Measurements from ENCODE around the gene PGAP1. TPM values are rescaled to one million over a fixed set of nuclear protein-coding genes. Genes with fewer than 3 reads are reported as not detected.
A peak's percentile ranks its signal among the peaks of the same experiment; 100 is the strongest.

PGAP1 gene
- total RNA-seq, 1 experiment from 2014 or later, result 29.4 TPM

GRCh38 chr2:196974970-196975369 lies 48.5 kb upstream of the PGAP1 start:
- no peak for ATAC-seq
- ChIA-PET CTCF (no interaction called here), POLR2A (no interaction called here)
- TF ChIP-seq RELA (CRISPR knock-in tag; IDR thresholded peaks at IDR 0.05; ENCODE audit: borderline replicate concordance) (no peak), ZMAT4 (CRISPR knock-in tag; IDR thresholded peaks at IDR 0.05) (no peak), SP1 (CRISPR knock-in tag; conservative IDR thresholded peaks at IDR 0.05) (no peak), AR (CRISPR knock-in tag; IDR thresholded peaks at IDR 0.05) (no peak), ZNF416 (CRISPR knock-in tag; IDR thresholded peaks at IDR 0.05) (no peak), ZNF423 (CRISPR knock-in tag; IDR thresholded peaks at IDR 0.05) (no peak), ZNF671 (CRISPR knock-in tag; IDR thresholded peaks at IDR 0.05) (no peak), ZNF138 (CRISPR knock-in tag; conservative IDR thresholded peaks at IDR 0.05) (no peak), CBFB (CRISPR knock-in tag; IDR thresholded peaks at IDR 0.05; ENCODE audit: low read depth) (no peak), JUN (CRISPR knock-in tag; IDR thresholded peaks at IDR 0.05) (no peak), ATF6 (CRISPR knock-in tag; IDR thresholded peaks at IDR 0.05) (no peak)
- H3K4me1 Mint-ChIP-seq, result peaks cover 7% of the 10 kb centered on the region
- no peaks in the 10 kb centered on the region for H3K36me3 Mint-ChIP-seq
- DNase-seq (ENCODE audit: low spot score), result no peak
- H3K9me3 Mint-ChIP-seq, result no peaks in the 10 kb centered on the region
- H3K27ac Mint-ChIP-seq, result no peak overlapping the region
- no peaks in the 10 kb centered on the region for H3K27me3 Mint-ChIP-seq (ENCODE audit: low read depth)
- H3K4me3 Mint-ChIP-seq, result no peak overlapping the region

GRCh38 chr2:196971574-196972279 lies 45.2 kb upstream of the PGAP1 start:
- peak overlapping the region; percentile 91 for H3K27ac Mint-ChIP-seq
- POLR2A ChIA-PET, result no interaction called here
- DNase-seq (ENCODE audit: low spot score), result no peak
- CTCF ChIA-PET, result no interaction called here
- peaks cover 17% of the 10 kb centered on the region for H3K9me3 Mint-ChIP-seq
- peaks cover 14% of the 10 kb centered on the region for H3K4me1 Mint-ChIP-seq
- peaks cover 16% of the 10 kb centered on the region for H3K36me3 Mint-ChIP-seq
- no peak for TF ChIP-seq CTCF (IDR thresholded peaks at IDR 0.05)
- no peak for TF ChIP-seq IRF2 (CRISPR knock-in tag; IDR thresholded peaks at IDR 0.05; ENCODE audit: borderline replicate concordance, low read depth)
- TF ChIP-seq ZNF423 (CRISPR knock-in tag; IDR thresholded peaks at IDR 0.05), result peak; percentile 73
- TF ChIP-seq ETV6 (CRISPR knock-in tag; IDR thresholded peaks at IDR 0.05), result peak; percentile 40; the same call in 1 of the 2 replicates
- peak; percentile 12; the same call in 1 of the 2 replicates for TF ChIP-seq ZNF121 (CRISPR knock-in tag; IDR thresholded peaks at IDR 0.05)
- no peak overlapping the region for H3K4me3 Mint-ChIP-seq
- ATAC-seq, result peak; percentile 86
- no peaks in the 10 kb centered on the region for H3K27me3 Mint-ChIP-seq (ENCODE audit: low read depth)

- POLR2A ChIA-PET, result no interaction called here
- peaks cover 16% of the 10 kb centered on the region for H3K36me3 Mint-ChIP-seq
Measured at GRCh38 chr2:196970099-196970498, 43.6 kb upstream of the PGAP1 start.

More at GRCh38 chr2:196970099-196970498, 43.6 kb upstream of the PGAP1 start:
- H3K9me3 Mint-ChIP-seq, result peaks cover 17% of the 10 kb centered on the region
- no peaks in the 10 kb centered on the region for H3K27me3 Mint-ChIP-seq (ENCODE audit: low read depth)
- peaks cover 28% of the 10 kb centered on the region for H3K4me1 Mint-ChIP-seq
- H3K27ac Mint-ChIP-seq, result peak overlapping the region; percentile 58
- DNase-seq (ENCODE audit: low spot score), result no peak
- no peak for TF ChIP-seq ELF4 (CRISPR knock-in tag; IDR thresholded peaks at IDR 0.05; ENCODE audit: low read depth)
- no peak for TF ChIP-seq NR1H2 (CRISPR knock-in tag; IDR thresholded peaks at IDR 0.05)
- TF ChIP-seq CTCF (IDR thresholded peaks at IDR 0.05), result no peak
- no peak for TF ChIP-seq ZSCAN18 (CRISPR knock-in tag; IDR thresholded peaks at IDR 0.05)
- no peak for TF ChIP-seq SMAD3 (CRISPR knock-in tag; IDR thresholded peaks at IDR 0.05; ENCODE audit: borderline replicate concordance)
- no peak overlapping the region for H3K4me3 Mint-ChIP-seq
- ATAC-seq, result no peak
- CTCF ChIA-PET, result interaction anchor here (1.2 kb wide), 1 partner anchor 42 kb away, joined by 4 read pairs; no protein-coding TSS in a partner anchor

All from WTC11 (cell line).